ENCODE results near the gene BCR. TPM values are rescaled to one million over a fixed set of nuclear protein-coding genes. Genes with fewer than 3 reads are reported as not detected.

The BCR gene
- total RNA-seq, 1 donor from 2014 or later = 30.0 TPM

DNA sequence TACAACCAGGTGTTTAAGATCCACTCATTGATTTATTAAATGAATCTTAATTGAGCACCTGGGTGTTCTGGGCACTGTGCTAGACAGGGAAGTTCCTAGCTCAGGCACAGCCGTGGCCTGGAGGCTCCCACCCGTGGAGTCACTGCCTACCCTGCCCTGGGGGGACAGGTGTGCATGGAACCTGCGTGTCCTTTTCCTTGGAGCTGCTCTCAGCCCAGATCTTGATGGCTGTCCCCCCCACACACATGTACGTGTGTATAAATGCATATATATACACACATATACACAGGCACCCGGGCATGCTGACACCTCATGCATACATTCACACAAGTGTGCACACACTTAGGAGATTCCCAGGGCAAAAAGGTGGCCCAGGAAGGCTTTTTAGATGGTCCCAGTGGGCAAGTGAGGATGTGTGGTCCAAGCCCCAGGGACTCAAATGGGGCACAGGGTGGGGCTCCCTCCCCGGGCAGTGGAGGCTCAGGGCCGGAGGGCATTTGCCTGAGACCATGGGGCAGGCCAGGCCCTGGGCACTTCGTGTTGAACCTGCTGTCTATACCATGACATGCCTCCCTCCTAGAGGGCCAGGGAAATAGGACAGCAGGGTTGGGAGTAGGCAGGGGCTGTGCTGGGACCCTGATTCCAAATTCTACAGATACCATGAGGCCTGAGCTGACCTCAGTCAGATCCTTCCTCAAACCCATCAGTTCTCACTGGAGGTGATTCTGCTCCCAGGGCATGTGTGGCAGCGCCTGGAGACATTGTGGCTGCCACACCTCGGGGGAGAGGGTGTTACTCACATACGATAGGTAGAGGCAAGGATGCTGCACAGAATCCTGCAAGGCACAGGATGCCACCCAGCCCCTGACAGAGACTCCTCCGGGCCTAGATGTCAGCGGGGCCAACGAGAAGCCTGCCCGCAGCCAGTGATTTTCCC, 77.8 kb downstream of the BCR start:
- H3K27me3 Mint-ChIP-seq (ENCODE audit: low read depth) = no peaks in the 10 kb centered on the region
- H3K4me3 Mint-ChIP-seq (ENCODE audit: unreplicated experiment) = no peak overlapping the region
- no peak for DNase-seq (ENCODE audit: low spot score)
- no peak overlapping the region for H3K27ac Mint-ChIP-seq (ENCODE audit: unreplicated experiment)
- TF ChIP-seq, protein P1, sequence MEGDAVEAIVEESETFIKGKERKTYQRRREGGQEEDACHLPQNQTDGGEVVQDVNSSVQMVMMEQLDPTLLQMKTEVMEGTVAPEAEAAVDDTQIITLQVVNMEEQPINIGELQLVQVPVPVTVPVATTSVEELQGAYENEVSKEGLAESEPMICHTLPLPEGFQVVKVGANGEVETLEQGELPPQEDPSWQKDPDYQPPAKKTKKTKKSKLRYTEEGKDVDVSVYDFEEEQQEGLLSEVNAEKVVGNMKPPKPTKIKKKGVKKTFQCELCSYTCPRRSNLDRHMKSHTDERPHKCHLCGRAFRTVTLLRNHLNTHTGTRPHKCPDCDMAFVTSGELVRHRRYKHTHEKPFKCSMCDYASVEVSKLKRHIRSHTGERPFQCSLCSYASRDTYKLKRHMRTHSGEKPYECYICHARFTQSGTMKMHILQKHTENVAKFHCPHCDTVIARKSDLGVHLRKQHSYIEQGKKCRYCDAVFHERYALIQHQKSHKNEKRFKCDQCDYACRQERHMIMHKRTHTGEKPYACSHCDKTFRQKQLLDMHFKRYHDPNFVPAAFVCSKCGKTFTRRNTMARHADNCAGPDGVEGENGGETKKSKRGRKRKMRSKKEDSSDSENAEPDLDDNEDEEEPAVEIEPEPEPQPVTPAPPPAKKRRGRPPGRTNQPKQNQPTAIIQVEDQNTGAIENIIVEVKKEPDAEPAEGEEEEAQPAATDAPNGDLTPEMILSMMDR (IDR thresholded peaks at IDR 0.05) = no peak
- no peaks in the 10 kb centered on the region for H3K9me3 Mint-ChIP-seq (ENCODE audit: low read depth)
- peaks cover 21% of the 10 kb centered on the region for H3K36me3 Mint-ChIP-seq (ENCODE audit: low read depth)
- peaks cover 11% of the 10 kb centered on the region for H3K4me1 Mint-ChIP-seq (ENCODE audit: low read depth)

DNA sequence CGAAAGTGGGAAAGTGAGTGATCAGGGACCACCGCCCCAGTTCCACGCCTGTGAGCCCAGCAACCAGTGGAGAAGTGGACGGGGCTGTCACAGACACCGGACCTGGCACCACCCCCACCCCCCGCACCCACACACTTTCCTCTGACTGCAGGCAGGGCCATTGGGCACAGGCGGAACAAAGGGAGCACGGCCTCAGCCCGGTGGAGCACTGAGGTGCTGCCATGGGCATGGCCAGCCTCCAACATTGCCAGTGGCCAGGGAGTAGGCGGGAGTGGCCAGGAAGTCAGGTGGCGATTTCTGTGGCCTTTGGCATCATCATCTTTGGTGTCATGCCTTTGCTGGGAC, 78.5 kb downstream of the BCR start:
- no peak overlapping the region for H3K4me3 Mint-ChIP-seq (ENCODE audit: unreplicated experiment)
- H3K9me3 Mint-ChIP-seq (ENCODE audit: low read depth) = no peaks in the 10 kb centered on the region
- TF ChIP-seq, protein P1 (IDR thresholded peaks at IDR 0.05) = no peak
- H3K4me1 Mint-ChIP-seq (ENCODE audit: low read depth) = peaks cover 11% of the 10 kb centered on the region
- peaks cover 24% of the 10 kb centered on the region for H3K36me3 Mint-ChIP-seq (ENCODE audit: low read depth)
- H3K27ac Mint-ChIP-seq (ENCODE audit: unreplicated experiment) = no peak overlapping the region
- no peak for DNase-seq (ENCODE audit: low spot score)
- H3K27me3 Mint-ChIP-seq (ENCODE audit: low read depth) = no peaks in the 10 kb centered on the region

DNA sequence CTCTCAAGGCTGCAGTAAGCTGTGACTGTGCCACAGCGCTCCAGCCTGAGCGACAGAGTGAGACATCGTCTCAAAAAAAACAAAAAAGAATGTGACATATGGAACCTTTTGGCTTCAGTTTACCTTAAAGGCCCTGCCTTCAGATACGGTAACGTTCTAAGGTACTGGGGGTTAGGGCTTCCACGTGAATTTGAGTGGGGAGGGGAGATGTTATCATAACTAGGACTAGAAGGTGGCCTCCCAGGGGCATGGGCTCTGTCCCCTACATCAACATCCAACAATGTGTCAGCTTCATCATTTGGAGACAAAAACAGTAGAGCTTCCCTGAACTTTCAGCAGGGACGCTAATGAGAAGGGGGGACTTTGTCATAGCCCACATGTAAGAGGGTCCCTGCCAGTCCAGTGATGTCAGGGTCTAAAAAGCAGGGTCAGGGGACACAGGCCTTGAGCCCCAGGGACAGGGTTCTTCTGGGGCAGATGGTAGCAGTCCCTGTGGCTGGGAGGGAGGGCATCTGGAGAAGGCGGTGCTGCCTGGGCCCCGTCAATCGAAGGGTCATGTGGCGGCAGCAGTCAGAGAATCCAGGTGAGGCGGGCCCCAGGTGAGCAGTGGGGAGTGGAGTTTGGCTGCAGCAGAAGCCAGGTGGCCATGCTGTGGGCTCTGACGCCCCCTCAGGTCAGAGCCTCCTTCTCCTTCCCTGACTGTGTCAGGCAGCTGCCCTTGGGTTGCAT, 79.8 kb downstream of the BCR start:
- Mint-ChIP-seq H3K9me3 (ENCODE audit: low read depth) (no peaks in the 10 kb centered on the region), H3K27ac (ENCODE audit: unreplicated experiment) (no peak overlapping the region), H3K4me1 (ENCODE audit: low read depth) (peaks cover 11% of the 10 kb centered on the region), H3K27me3 (ENCODE audit: low read depth) (no peaks in the 10 kb centered on the region), H3K36me3 (ENCODE audit: low read depth) (peaks cover 21% of the 10 kb centered on the region), H3K4me3 (ENCODE audit: unreplicated experiment) (no peak overlapping the region)
- TF ChIP-seq, protein P1 (IDR thresholded peaks at IDR 0.05) = no peak
- DNase-seq (ENCODE audit: low spot score) = no peak

DNA sequence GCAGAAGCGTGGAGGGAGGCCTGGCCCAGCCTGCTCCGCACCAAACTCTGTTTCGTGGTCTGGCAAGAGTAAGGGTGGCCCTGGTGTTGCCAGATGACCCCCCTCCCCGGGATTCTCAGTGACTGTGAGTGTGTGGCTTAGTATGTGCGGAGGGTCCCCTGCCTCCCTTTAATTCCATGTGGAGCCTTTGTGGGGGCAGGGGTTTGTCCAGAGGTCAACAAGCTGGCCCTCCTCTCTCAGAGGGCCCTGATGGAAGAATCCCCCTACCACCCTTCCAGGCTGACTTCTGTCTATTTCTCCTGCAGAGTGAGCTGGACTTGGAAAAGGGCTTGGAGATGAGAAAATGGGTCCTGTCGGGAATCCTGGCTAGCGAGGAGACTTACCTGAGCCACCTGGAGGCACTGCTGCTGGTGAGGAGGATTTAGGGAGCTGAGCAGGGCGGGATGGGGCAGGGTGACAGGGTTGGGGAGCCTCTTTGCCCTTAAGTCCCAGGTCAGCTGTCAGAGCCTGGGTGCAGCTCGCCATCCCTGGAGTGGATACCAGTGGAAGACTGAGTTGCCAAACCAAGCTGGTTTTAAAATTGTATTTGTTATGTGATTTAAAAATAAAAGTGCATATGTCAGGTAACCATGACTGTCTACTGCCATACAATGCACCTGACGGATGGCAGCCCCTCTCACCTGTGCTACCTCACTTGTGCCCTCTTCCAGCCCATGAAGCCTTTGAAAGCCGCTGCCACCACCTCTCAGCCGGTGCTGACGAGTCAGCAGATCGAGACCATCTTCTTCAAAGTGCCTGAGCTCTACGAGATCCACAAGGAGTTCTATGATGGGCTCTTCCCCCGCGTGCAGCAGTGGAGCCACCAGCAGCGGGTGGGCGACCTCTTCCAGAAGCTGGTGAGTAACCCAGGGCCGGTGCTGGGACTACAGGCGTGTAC, 80.6 kb downstream of the BCR start:
- TF ChIP-seq, protein P1 (IDR thresholded peaks at IDR 0.05) = no peak
- Mint-ChIP-seq H3K27me3 (ENCODE audit: low read depth) (no peaks in the 10 kb centered on the region), H3K4me1 (ENCODE audit: low read depth) (peaks cover 11% of the 10 kb centered on the region), H3K36me3 (ENCODE audit: low read depth) (peaks cover 19% of the 10 kb centered on the region), H3K9me3 (ENCODE audit: low read depth) (no peaks in the 10 kb centered on the region), H3K4me3 (ENCODE audit: unreplicated experiment) (no peak overlapping the region), H3K27ac (ENCODE audit: unreplicated experiment) (no peak overlapping the region)
- DNase-seq (ENCODE audit: low spot score) = no peak
